HepG2 (cell line): ENCODE measurements around the gene ADAMTS4. TPM values are rescaled to one million over a fixed set of nuclear protein-coding genes. Genes with fewer than 3 reads are reported as not detected.

Experiments
- ERF ChIP-seq: IDR thresholded peaks from 2 replicates; pipeline ENCODE4 v1.6.1; 2018; ENCODE audit warnings: missing biosample characterization, missing genetic modification reagents
- EZH2 ChIP-seq: conservative IDR thresholded peaks from 2 replicates; pipeline ENCODE4 v1.6.1; 2012; ENCODE audit warnings: mild to moderate bottlenecking, low read depth, low read length, moderate library complexity
- GPBP1L1 ChIP-seq: sonication (generic); formaldehyde crosslinking; IDR thresholded peaks from 2 replicates; pipeline ENCODE4 v1.5.0; 2020; ENCODE audit warnings: mild to moderate bottlenecking, missing genetic modification reagents
- MATR3 ChIP-seq: sonication (generic); formaldehyde crosslinking; IDR thresholded peaks from 2 replicates; pipeline ENCODE4 v1.4.0; 2020; ENCODE audit warnings: missing genetic modification reagents
- PCBP2 ChIP-seq: fragments of 200-400 bp; formaldehyde crosslinking; optimal IDR thresholded peaks from 2 replicates; pipeline ENCODE3; 2018; ENCODE audit warnings: low read length, low read depth; ENCODE audit not compliant: poor library complexity, severe bottlenecking
- POLR2A ChIP-seq, 2 experiments: IDR thresholded peaks; 2 replicates each; pipeline ENCODE4 v1.6.1; 2011; ENCODE audit warnings: low read depth in 2 of 2, low read length in 2 of 2, mild to moderate bottlenecking in 1 of 2, moderate library complexity in 1 of 2; ENCODE audit not compliant: insufficient read depth in 1 of 2
- SPEN ChIP-seq: sonication (generic); formaldehyde crosslinking; IDR thresholded peaks from 2 replicates; pipeline ENCODE4 v1.5.1; 2020; ENCODE audit warnings: low read depth, mild to moderate bottlenecking, missing genetic modification reagents
- TAF1 ChIP-seq: sonication (generic); formaldehyde crosslinking; IDR thresholded peaks from 2 replicates; pipeline ENCODE4 v1.4.0; 2020; ENCODE audit warnings: missing genetic modification reagents
- TCF12 ChIP-seq, 2 experiments: fragments of 450-650 bp in 1 of 2; sonication (generic) in 1 of 2; formaldehyde crosslinking in 1 of 2; IDR thresholded peaks; 2 replicates each; pipeline versions ENCODE4 v1.6.1 to v1.8.0; 2017 to 2022; ENCODE audit warnings: antibody characterized with exemption in 1 of 2, mild to moderate bottlenecking in 1 of 2, missing genetic modification reagents in 1 of 2, moderate library complexity in 1 of 2
- ZBTB7A ChIP-seq: sonication (generic); formaldehyde crosslinking; IDR thresholded peaks from 2 replicates; pipeline ENCODE4 v1.8.0; 2022; ENCODE audit warnings: mild to moderate bottlenecking, missing genetic modification reagents
- ZEB1 ChIP-seq: IDR thresholded peaks from 2 replicates; pipeline ENCODE4 v1.6.1; 2012; ENCODE audit warnings: mild to moderate bottlenecking, low read depth, inconsistent platforms; ENCODE audit not compliant: insufficient replicate concordance
- ZFX ChIP-seq: sonication (generic); formaldehyde crosslinking; IDR thresholded peaks from 2 replicates; pipeline ENCODE4 v1.4.0; 2020; ENCODE audit warnings: mild to moderate bottlenecking, low read depth, missing genetic modification reagents, moderate library complexity
- ZNF263 ChIP-seq: sonication (generic); formaldehyde crosslinking; IDR thresholded peaks from 2 replicates; pipeline ENCODE4 v1.4.0; 2020; ENCODE audit warnings: missing genetic modification reagents
- ZNF333 ChIP-seq: sonication (generic); formaldehyde crosslinking; IDR thresholded peaks from 2 replicates; pipeline ENCODE4 v1.4.0; 2020; ENCODE audit warnings: mild to moderate bottlenecking, missing genetic modification reagents, borderline replicate concordance
- ZNF367 ChIP-seq: sonication (generic); formaldehyde crosslinking; IDR thresholded peaks from 2 replicates; pipeline ENCODE4 v1.4.0; 2020; ENCODE audit warnings: missing genetic modification reagents, borderline replicate concordance
- ZNF451 ChIP-seq: sonication (generic); formaldehyde crosslinking; IDR thresholded peaks from 2 replicates; pipeline ENCODE4 v1.5.0; 2020; ENCODE audit warnings: mild to moderate bottlenecking, missing genetic modification reagents
- polyA plus RNA-seq, 8 experiments: library from polyadenylated mRNA; depleted of rRNA in 3 of 8; stranded (reverse) in 7 of 8; unstranded in 1 of 8; fragments of >200 nt; fragmentation: Illumina TruSeq in 4 of 8; extraction: Trizol in 4 of 8; gene quantifications; 2 replicates each; pipeline versions ENCODE4 v1.2.1 to v1.2.3, GENCODE V29; 2011 to 2016; ENCODE audit warnings: low read depth in 4 of 8, missing spikeins in 1 of 8, mixed read lengths in 1 of 8; ENCODE audit not compliant: insufficient read depth in 1 of 8
- total RNA-seq, 5 experiments: library from RNA; depleted of rRNA; stranded (reverse); fragments of >200 nt; fragmentation: Illumina TruSeq; extraction: Trizol; gene quantifications; 2 replicates each; pipeline ENCODE4 v1.2.3, GENCODE V29; 2016; ENCODE audit warnings: low read depth in 1 of 5
- TF ChIP-seq, protein P1 (sequence below): sonication (generic); formaldehyde crosslinking; IDR thresholded peaks from 2 replicates; pipeline ENCODE4 v1.5.0; 2020; ENCODE audit warnings: missing genetic modification reagents
- TF ChIP-seq, protein P2 (sequence below): sonication (generic); formaldehyde crosslinking; IDR thresholded peaks from 2 replicates; pipeline ENCODE4 v1.4.0; 2020; ENCODE audit warnings: missing genetic modification reagents, borderline replicate concordance

The ADAMTS4 gene
- total and polyA plus RNA-seq, 2 of the 13 experiments (the other 11 are each of a cell fraction or from before 2014, with no cell fraction given), result 0.51 to 1.7 TPM

GRCh38 chr1:161222175-161223019 lies 23.5 kb upstream of the ADAMTS4 start (continued):
- TF ChIP-seq, protein P1, sequence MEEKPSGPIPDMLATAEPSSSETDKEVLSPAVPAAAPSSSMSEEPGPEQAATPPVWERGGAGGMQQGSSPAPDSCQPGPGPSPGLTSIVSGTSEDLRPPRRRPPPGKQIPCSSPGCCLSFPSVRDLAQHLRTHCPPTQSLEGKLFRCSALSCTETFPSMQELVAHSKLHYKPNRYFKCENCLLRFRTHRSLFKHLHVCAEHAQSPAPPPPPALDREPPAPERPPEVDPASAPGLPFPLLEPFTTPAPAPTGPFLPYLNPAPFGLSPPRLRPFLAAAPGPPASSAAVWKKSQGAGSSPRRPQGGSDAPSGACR (CRISPR knock-in tag), result 0 out of 2 replicates have a peak, but pooled peaks have one; percentile 56
- no peak for TF ChIP-seq ERF
- no peak for TF ChIP-seq ZNF263
- TF ChIP-seq PCBP2, result no peak
- TF ChIP-seq ZEB1, result no peak
- TF ChIP-seq GPBP1L1 (CRISPR knock-in tag), result no peak
- no peak; the same call in 1 of the 2 replicates for TF ChIP-seq SPEN (CRISPR knock-in tag)
- TF ChIP-seq ZBTB7A (CRISPR knock-in tag), result no peak
- TF ChIP-seq TAF1, result peak; percentile 47; the same call in 1 of the 2 replicates
- no peak; the same call in 1 of the 2 replicates for TF ChIP-seq ZFX (CRISPR knock-in tag)
- TF ChIP-seq ZNF367 (CRISPR knock-in tag), result no peak
- TF ChIP-seq ZNF333 (CRISPR knock-in tag), result 0 out of 2 replicates have a peak, but pooled peaks have one; percentile 38
- TF ChIP-seq POLR2A (IDR thresholded peaks at IDR 0.05; ENCODE audit: insufficient read depth in 1 of 2, low read depth in 2 of 2, low read length in 2 of 2), result peak; percentile 45 to 49; a peak in 3 of 4 replicates
- no peak for TF ChIP-seq MATR3
- no peak for TF ChIP-seq EZH2
- TF ChIP-seq ZNF451, result no peak
- TF ChIP-seq, protein P2, sequence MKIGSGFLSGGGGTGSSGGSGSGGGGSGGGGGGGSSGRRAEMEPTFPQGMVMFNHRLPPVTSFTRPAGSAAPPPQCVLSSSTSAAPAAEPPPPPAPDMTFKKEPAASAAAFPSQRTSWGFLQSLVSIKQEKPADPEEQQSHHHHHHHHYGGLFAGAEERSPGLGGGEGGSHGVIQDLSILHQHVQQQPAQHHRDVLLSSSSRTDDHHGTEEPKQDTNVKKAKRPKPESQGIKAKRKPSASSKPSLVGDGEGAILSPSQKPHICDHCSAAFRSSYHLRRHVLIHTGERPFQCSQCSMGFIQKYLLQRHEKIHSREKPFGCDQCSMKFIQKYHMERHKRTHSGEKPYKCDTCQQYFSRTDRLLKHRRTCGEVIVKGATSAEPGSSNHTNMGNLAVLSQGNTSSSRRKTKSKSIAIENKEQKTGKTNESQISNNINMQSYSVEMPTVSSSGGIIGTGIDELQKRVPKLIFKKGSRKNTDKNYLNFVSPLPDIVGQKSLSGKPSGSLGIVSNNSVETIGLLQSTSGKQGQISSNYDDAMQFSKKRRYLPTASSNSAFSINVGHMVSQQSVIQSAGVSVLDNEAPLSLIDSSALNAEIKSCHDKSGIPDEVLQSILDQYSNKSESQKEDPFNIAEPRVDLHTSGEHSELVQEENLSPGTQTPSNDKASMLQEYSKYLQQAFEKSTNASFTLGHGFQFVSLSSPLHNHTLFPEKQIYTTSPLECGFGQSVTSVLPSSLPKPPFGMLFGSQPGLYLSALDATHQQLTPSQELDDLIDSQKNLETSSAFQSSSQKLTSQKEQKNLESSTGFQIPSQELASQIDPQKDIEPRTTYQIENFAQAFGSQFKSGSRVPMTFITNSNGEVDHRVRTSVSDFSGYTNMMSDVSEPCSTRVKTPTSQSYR (CRISPR knock-in tag), result no peak
- no peak for TF ChIP-seq TCF12 (IDR thresholded peaks at IDR 0.05)
- 0 out of 2 replicates have a peak, but pooled peaks have one; percentile 25 for TF ChIP-seq TCF12 (CRISPR knock-in tag; IDR thresholded peaks at IDR 0.05)
